OCI-M1 (cell line): Measurements from ENCODE around the gene DARS1.
"Not testable (repeated sequence)": the region's sequence is repeated elsewhere in the genome, so short reads cannot be mapped to it uniquely, and the experiment has no call there.

ENCODE experiments used
- DNase-seq: peaks from one replicate; lab custom pipeline; 2025; lab: John Stamatoyannopoulos, UW

The DARS1 gene

GRCh38 chr2:135882415-135882814 lies 103.0 kb downstream of the DARS1 start:
- no peak for DNase-seq

GRCh38 chr2:135876770-135877169 lies 108.7 kb downstream of the DARS1 start:
- not testable (repeated sequence) for DNase-seq

- DNase-seq: peak; percentile 99
These were observed 109.2 kb downstream of the DARS1 start, which contains the start of gene MCM6 for GRCh38 chr2:135876066-135876711. MCM6 (minus strand) TSS chr2:135876443; CDS start chr2:135876365, 78 bp downstream.

DNA sequence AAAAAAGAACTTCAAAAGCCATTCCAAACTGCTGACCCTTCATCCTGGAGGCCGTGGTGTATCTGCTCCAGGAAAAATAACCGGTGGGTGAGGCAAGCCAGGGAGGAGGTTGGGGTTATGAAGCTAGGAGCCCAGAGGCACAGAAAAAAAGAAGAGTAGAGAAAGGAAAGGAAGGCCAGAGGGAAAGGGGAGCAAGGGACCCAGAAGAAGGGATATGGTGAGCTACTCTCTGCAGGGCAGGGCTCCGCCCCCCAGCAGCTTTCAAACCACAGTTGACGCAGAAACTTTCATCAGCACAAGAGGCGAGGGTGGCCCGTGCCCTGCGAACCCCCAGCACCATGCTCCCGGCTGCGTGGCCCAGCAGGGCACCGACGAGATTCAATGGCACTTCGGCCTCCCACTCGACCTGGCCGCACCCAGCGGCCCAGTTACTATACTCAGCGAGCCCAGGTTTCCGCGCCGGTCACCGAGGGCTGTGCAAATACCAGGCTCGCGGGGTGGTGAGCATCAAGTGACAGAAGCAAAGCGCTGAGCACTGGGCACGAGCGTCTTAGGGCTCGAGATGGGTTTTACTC lies 109.8 kb downstream of the DARS1 start:
- DNase-seq: peak; percentile 64

DNA sequence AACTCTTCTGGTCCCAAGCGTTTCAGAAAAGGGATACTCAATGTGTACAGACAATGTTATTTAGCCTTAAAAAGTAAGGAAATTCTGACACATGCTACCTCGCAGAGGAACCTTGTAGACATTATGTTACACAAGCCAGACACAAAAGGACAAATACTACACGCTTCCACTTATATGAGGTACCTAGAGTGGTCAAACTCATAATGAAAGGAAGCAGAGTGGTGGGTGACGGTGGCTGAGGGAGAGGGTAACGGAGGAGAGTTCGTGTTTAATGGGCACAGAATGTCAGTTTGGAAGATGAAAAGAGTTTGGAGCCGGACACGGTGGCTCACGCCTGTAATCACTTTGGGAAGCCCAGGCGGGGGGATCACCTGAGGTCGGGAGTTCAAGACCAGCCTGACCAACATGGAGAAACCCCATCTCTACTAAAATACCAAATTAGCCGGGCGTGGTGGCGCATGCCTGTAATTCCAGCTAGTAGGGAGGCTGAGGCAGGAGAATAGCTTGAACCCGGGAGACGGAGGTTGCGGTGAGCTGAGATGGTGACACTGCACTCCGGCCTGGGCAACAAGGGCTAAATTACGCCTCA lies 110.6 kb downstream of the DARS1 start:
- DNase-seq: no peak

- no peak for DNase-seq
These were observed 114.9 kb downstream of the DARS1 start for GRCh38 chr2:135870571-135870970.

- DNase-seq: no peak
These were observed 122.2 kb downstream of the DARS1 start for GRCh38 chr2:135863233-135863632.

DNA sequence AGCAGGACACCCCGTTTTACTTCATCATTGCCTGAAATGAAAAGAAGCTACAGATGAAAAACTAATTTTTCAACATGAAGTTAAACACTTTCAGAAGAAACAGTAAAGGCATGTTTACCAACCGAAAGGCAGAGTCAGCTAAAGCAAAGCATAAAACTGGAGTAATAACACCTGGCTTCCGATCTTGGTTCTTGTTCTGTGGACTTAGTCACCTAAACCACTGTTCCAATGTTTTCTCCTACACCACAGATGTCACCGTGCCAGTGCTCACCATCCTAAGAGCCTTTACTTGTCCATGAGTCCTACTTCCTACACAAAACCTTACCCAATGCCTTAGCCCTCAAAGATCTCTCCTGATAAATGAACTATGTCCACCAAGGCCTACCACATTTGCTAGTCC lies 122.7 kb downstream of the DARS1 start:
- DNase-seq: no peak
